Parathyroid adenoma (tissue), 2 donors: ENCODE measurements around the gene TFEB.

Source experiments
- H2AFZ ChIP-seq: fragments of 300-600 bp; sonication (generic); one replicate; pipeline ENCODE4 v1.7.0; 2017; ENCODE audit warnings: antibody characterized with exemption, mild to moderate bottlenecking
- H3K27ac ChIP-seq: fragments of 300-600 bp; sonication (generic); one replicate; pipeline ENCODE4 v1.7.0; 2017
- H3K27me3 ChIP-seq: fragments of 300-600 bp; sonication (generic); one replicate; pipeline ENCODE4 v1.7.0; 2017; ENCODE audit warnings: low read length; ENCODE audit not compliant: control insufficient read depth, insufficient read depth
- H3K36me3 ChIP-seq: fragments of 300-600 bp; sonication (generic); one replicate; pipeline ENCODE4 v1.7.0; 2017; ENCODE audit warnings: low read length; ENCODE audit not compliant: control insufficient read depth, insufficient read depth
- H3K4me1 ChIP-seq: fragments of 300-600 bp; sonication (generic); one replicate; pipeline ENCODE4 v1.7.0; 2017; ENCODE audit warnings: control low read depth
- H3K4me2 ChIP-seq: fragments of 300-600 bp; sonication (generic); one replicate; pipeline ENCODE4 v1.7.0; 2017; ENCODE audit warnings: low read length
- H3K4me3 ChIP-seq: fragments of 300-600 bp; sonication (generic); one replicate; pipeline ENCODE4 v1.7.0; 2017; ENCODE audit warnings: low read depth, low read length
- H3K79me2 ChIP-seq: fragments of 300-600 bp; sonication (generic); one replicate; pipeline ENCODE4 v1.7.0; 2017; ENCODE audit warnings: control low read depth
- H3K9ac ChIP-seq: fragments of 300-600 bp; sonication (generic); one replicate; pipeline ENCODE4 v1.7.0; 2017; ENCODE audit warnings: mild to moderate bottlenecking
- H3K9me3 ChIP-seq: fragments of 300-600 bp; sonication (generic); one replicate; pipeline ENCODE4 v1.7.0; 2017; ENCODE audit warnings: low read length; ENCODE audit not compliant: control insufficient read depth
- TF ChIP-seq, protein P1 (sequence below): fragments of 300-600 bp; sonication (generic); IDR thresholded peaks from one replicate; pipeline ENCODE4 v1.7.0; 2017; ENCODE audit warnings: antibody characterized with exemption, mild to moderate bottlenecking
- donor health status: primary hyperparathyroidism.

TFEB gene

GRCh38 chr6:41672016-41672415, 63.4 kb downstream of the TFEB start:
- Histone ChIP-seq H3K36me3 (no peaks in the 10 kb centered on the region), H3K4me2 (no peak overlapping the region), H3K9ac (no peak overlapping the region), H2AFZ (no peak overlapping the region), H3K4me3 (no peak overlapping the region), H3K4me1 (no peaks in the 10 kb centered on the region), H3K9me3 (no peaks in the 10 kb centered on the region), H3K27me3 (no peaks in the 10 kb centered on the region), H3K79me2 (no peaks in the 10 kb centered on the region), H3K27ac (no peak overlapping the region)
- TF ChIP-seq, protein P1, sequence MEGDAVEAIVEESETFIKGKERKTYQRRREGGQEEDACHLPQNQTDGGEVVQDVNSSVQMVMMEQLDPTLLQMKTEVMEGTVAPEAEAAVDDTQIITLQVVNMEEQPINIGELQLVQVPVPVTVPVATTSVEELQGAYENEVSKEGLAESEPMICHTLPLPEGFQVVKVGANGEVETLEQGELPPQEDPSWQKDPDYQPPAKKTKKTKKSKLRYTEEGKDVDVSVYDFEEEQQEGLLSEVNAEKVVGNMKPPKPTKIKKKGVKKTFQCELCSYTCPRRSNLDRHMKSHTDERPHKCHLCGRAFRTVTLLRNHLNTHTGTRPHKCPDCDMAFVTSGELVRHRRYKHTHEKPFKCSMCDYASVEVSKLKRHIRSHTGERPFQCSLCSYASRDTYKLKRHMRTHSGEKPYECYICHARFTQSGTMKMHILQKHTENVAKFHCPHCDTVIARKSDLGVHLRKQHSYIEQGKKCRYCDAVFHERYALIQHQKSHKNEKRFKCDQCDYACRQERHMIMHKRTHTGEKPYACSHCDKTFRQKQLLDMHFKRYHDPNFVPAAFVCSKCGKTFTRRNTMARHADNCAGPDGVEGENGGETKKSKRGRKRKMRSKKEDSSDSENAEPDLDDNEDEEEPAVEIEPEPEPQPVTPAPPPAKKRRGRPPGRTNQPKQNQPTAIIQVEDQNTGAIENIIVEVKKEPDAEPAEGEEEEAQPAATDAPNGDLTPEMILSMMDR: no peak

GRCh38 chr6:41671376-41671775, 64.0 kb downstream of the TFEB start:
- no peaks in the 10 kb centered on the region for H3K9me3 ChIP-seq
- H3K27me3 ChIP-seq: no peaks in the 10 kb centered on the region

DNA sequence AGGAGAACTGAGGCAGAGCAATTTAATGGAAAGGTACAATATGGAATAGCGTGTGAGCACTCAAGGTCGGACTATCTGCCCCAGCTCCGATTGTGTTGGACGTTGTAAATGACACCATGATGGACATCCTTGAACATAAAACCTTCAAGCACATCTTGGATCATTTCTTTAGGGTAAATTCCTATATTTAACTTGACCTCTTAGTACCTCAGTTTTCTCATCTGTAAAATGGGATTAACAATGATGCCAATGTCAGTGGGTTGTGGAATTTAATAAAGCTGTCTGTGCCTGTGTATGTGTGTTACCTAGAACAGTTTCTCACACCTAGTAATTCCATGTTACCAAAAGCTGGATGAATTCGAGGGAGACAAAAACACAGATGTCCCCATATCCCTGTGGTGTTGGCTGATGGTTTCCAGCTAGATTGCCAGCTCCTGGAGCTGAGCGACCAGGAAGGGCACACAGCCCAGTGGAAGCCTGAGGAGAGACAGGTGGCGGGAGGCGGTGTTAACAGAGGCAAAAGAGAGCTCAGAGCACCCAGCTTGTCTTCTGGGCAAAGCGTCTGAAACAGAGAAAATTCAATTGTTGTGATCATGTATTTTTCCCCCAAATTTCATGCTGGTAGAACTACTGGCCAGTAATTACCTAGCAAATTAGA, 64.6 kb downstream of the TFEB start:
- no peak overlapping the region for H3K27ac ChIP-seq
- H3K4me1 ChIP-seq: no peaks in the 10 kb centered on the region
- H3K79me2 ChIP-seq: no peaks in the 10 kb centered on the region
- no peak overlapping the region for H3K4me2 ChIP-seq
- H3K4me3 ChIP-seq: no peak overlapping the region
- no peak overlapping the region for H3K9ac ChIP-seq
- no peaks in the 10 kb centered on the region for H3K9me3 ChIP-seq
- H2AFZ ChIP-seq: no peak overlapping the region
- TF ChIP-seq, protein P1: no peak
- H3K36me3 ChIP-seq: no peaks in the 10 kb centered on the region
- H3K27me3 ChIP-seq: no peaks in the 10 kb centered on the region

More at GRCh38 chr6:41671376-41671775, 64.0 kb downstream of the TFEB start:
- Histone ChIP-seq H3K4me1 (no peaks in the 10 kb centered on the region), H3K4me3 (no peak overlapping the region), H3K9ac (no peak overlapping the region), H3K36me3 (no peaks in the 10 kb centered on the region), H3K27ac (no peak overlapping the region), H3K79me2 (no peaks in the 10 kb centered on the region), H2AFZ (no peak overlapping the region), H3K4me2 (no peak overlapping the region)
- TF ChIP-seq, protein P1: no peak

GRCh38 chr6:41668968-41669367, 66.4 kb downstream of the TFEB start:
- no peaks in the 10 kb centered on the region for H3K79me2 ChIP-seq
- H3K4me1 ChIP-seq: no peaks in the 10 kb centered on the region
- no peaks in the 10 kb centered on the region for H3K36me3 ChIP-seq
- H3K9ac ChIP-seq: no peak overlapping the region
- no peak overlapping the region for H3K4me3 ChIP-seq
- TF ChIP-seq, protein P1: no peak
- H3K27me3 ChIP-seq: no peaks in the 10 kb centered on the region
- H2AFZ ChIP-seq: no peak overlapping the region
- no peak overlapping the region for H3K4me2 ChIP-seq
- H3K27ac ChIP-seq: no peak overlapping the region
- no peaks in the 10 kb centered on the region for H3K9me3 ChIP-seq

- no peaks in the 10 kb centered on the region for H3K4me1 ChIP-seq
- TF ChIP-seq, protein P1: no peak
- no peaks in the 10 kb centered on the region for H3K27me3 ChIP-seq
- H3K36me3 ChIP-seq: no peaks in the 10 kb centered on the region
- no peak overlapping the region for H2AFZ ChIP-seq
- no peak overlapping the region for H3K9ac ChIP-seq
- no peaks in the 10 kb centered on the region for H3K79me2 ChIP-seq
- no peak overlapping the region for H3K4me3 ChIP-seq
- no peak overlapping the region for H3K4me2 ChIP-seq
- no peak overlapping the region for H3K27ac ChIP-seq
- H3K9me3 ChIP-seq: no peaks in the 10 kb centered on the region
Measured at GRCh38 chr6:41667195-41667594, 68.2 kb downstream of the TFEB start.
